ENCODE measurements around the gene TNNI3K.
"Not testable (repeated sequence)": the region's sequence is repeated elsewhere in the genome, so short reads cannot be mapped to it uniquely, and the experiment has no call there.

Gene TNNI3K

GRCh38 chr1:74235153-74235552 is at the start of gene TNNI3K:
Gene TNNI3K, plus strand, starts transcription at chr1:74235387. Its CDS starts 65 bp downstream, at chr1:74235452.
- no peak for DNase-seq (ENCODE audit: low spot score)
- no peak for FAIRE-seq

- FAIRE-seq = peak; percentile 79
- DNase-seq (ENCODE audit: low spot score) = peak; percentile 17
Observed at GRCh38 chr1:74193908-74194307, 41.3 kb upstream of the TNNI3K start.

- DNase-seq (ENCODE audit: low spot score) = no peak
- no peak for FAIRE-seq
Observed at GRCh38 chr1:74195339-74195738, 39.8 kb upstream of the TNNI3K start.

GRCh38 chr1:74197255-74197654 is 37.9 kb upstream of the TNNI3K start:
- no peak for FAIRE-seq

GRCh38 chr1:74197657-74198552 is 37.3 kb upstream of the TNNI3K start, which contains the start of the genes FPGT and LRRIQ3:
Gene FPGT, plus strand, starts transcription at chr1:74198242. Its CDS starts 37 bp downstream, at chr1:74198279.
Gene LRRIQ3, minus strand, starts transcription at chr1:74198176. Its CDS starts 14,492 bp downstream, at chr1:74183684.
- DNase-seq (ENCODE audit: low spot score) = peak; percentile 90
- peak; percentile 80 for FAIRE-seq

More at GRCh38 chr1:74197255-74197654, 37.9 kb upstream of the TNNI3K start:
- no peak for DNase-seq (ENCODE audit: low spot score)

- DNase-seq (ENCODE audit: low spot score) = no peak
- no peak for FAIRE-seq
Observed at GRCh38 chr1:74199504-74199903, 35.7 kb upstream of the TNNI3K start.

- DNase-seq (ENCODE audit: low spot score) (no peak), FAIRE-seq (no peak)
Observed at GRCh38 chr1:74205266-74205665, 29.9 kb upstream of the TNNI3K start.

GRCh38 chr1:74215229-74215628 is 20.0 kb upstream of the TNNI3K start:
- FAIRE-seq (no peak), DNase-seq (ENCODE audit: low spot score) (no peak)

- FAIRE-seq (no peak), DNase-seq (ENCODE audit: low spot score) (no peak)
Observed at GRCh38 chr1:74222701-74223100, 12.5 kb upstream of the TNNI3K start.

GRCh38 chr1:74223453-74223852 is 11.7 kb upstream of the TNNI3K start:
- DNase-seq (ENCODE audit: low spot score) = no peak
- FAIRE-seq = no peak

- DNase-seq (ENCODE audit: low spot score) (no peak), FAIRE-seq (no peak)
Observed at GRCh38 chr1:74236440-74236839, 1.3 kb downstream of the TNNI3K start.

GRCh38 chr1:74237035-74237434 is 1.8 kb downstream of the TNNI3K start:
- FAIRE-seq (no peak), DNase-seq (ENCODE audit: low spot score) (no peak)

GRCh38 chr1:74237787-74238186 is 2.6 kb downstream of the TNNI3K start:
- FAIRE-seq = no peak
- DNase-seq (ENCODE audit: low spot score) = no peak

- FAIRE-seq (no peak), DNase-seq (ENCODE audit: low spot score) (no peak)
Observed at GRCh38 chr1:74245168-74245772, 10.1 kb downstream of the TNNI3K start.

GRCh38 chr1:74246315-74246714 is 11.1 kb downstream of the TNNI3K start:
- DNase-seq (ENCODE audit: low spot score) (peak; percentile 9), FAIRE-seq (peak; percentile 22)

- no peak for FAIRE-seq
- DNase-seq (ENCODE audit: low spot score) = no peak
Observed at GRCh38 chr1:74247881-74248528, 12.8 kb downstream of the TNNI3K start.

GRCh38 chr1:74253243-74253824 is 18.1 kb downstream of the TNNI3K start:
- FAIRE-seq = not testable (repeated sequence)

GRCh38 chr1:74266001-74266400 is 30.8 kb downstream of the TNNI3K start:
- no peak for FAIRE-seq
- DNase-seq (ENCODE audit: low spot score) = no peak

More at GRCh38 chr1:74253243-74253824, 18.1 kb downstream of the TNNI3K start:
- not testable (repeated sequence) for DNase-seq (ENCODE audit: low spot score)

GRCh38 chr1:74271503-74271902 is 36.3 kb downstream of the TNNI3K start:
- DNase-seq (ENCODE audit: low spot score) (no peak), FAIRE-seq (no peak)

GRCh38 chr1:74280642-74281396 is 45.6 kb downstream of the TNNI3K start:
- FAIRE-seq = no peak

GRCh38 chr1:74286414-74286813 is 51.2 kb downstream of the TNNI3K start:
- DNase-seq (ENCODE audit: low spot score) (no peak), FAIRE-seq (no peak)

More at GRCh38 chr1:74280642-74281396, 45.6 kb downstream of the TNNI3K start:
- no peak for DNase-seq (ENCODE audit: low spot score)
